DOHH2 (cell line): Measurements from ENCODE around the gene IL7R.

Source experiments
- H3F3A ChIP-seq: fragments of 200-600 bp; sonication (generic), shearing (Covaris generic); 2 replicates; pipeline ENCODE4 v1.6.0; 2016; ENCODE audit warnings: antibody characterized with exemption, mild to moderate bottlenecking; ENCODE audit not compliant: control insufficient read depth, insufficient read depth
- H3K27ac ChIP-seq: fragments of 200-600 bp; sonication (generic); 2 replicates; pipeline ENCODE4 v1.5.1; 2014; ENCODE audit warnings: low read depth, mild to moderate bottlenecking, low read length, moderate library complexity
- H3K27me3 ChIP-seq: fragments of 200-600 bp; sonication (generic); 2 replicates; pipeline ENCODE4 v1.6.1; 2014; ENCODE audit warnings: mild to moderate bottlenecking, low read length, mixed read lengths; ENCODE audit not compliant: control insufficient read depth
- H3K36me3 ChIP-seq: fragments of 200-600 bp; sonication (generic); 2 replicates; pipeline ENCODE4 v1.6.1; 2014; ENCODE audit warnings: mild to moderate bottlenecking, low read length, moderate library complexity, mixed read lengths; ENCODE audit not compliant: control insufficient read depth
- H3K4me1 ChIP-seq: fragments of 200-600 bp; sonication (generic); 2 replicates; pipeline ENCODE4 v1.6.1; 2014; ENCODE audit warnings: mild to moderate bottlenecking, low read length, mixed read lengths; ENCODE audit not compliant: control insufficient read depth
- H3K4me2 ChIP-seq: fragments of 200-600 bp; sonication (generic); 2 replicates; pipeline ENCODE4 v1.6.0; 2014; ENCODE audit warnings: mild to moderate bottlenecking, low read length, moderate library complexity
- H3K4me3 ChIP-seq: fragments of 200-600 bp; sonication (generic); 2 replicates; pipeline ENCODE4 v1.5.1; 2014; ENCODE audit warnings: mild to moderate bottlenecking, low read length, mixed read lengths
- H3K79me2 ChIP-seq: fragments of 200-600 bp; sonication (generic); 2 replicates; pipeline ENCODE4 v1.6.1; 2014; ENCODE audit warnings: mild to moderate bottlenecking, low read length, mixed read lengths; ENCODE audit not compliant: control insufficient read depth
- H3K9me2 ChIP-seq: fragments of 200-600 bp; sonication (generic); replicated peaks from 2 replicates; pipeline ENCODE4 v1.6.1; 2014; ENCODE audit warnings: mild to moderate bottlenecking, low read length, mixed read lengths; ENCODE audit not compliant: control insufficient read depth
- H3K9me3 ChIP-seq: fragments of 200-600 bp; sonication (generic); 2 replicates; pipeline ENCODE4 v1.6.1; 2014; ENCODE audit warnings: antibody characterized with exemption, low read length, mixed read lengths; ENCODE audit not compliant: control insufficient read depth, insufficient read depth
- H4K20me1 ChIP-seq: fragments of 200-600 bp; sonication (generic); 2 replicates; pipeline ENCODE4 v1.6.0; 2014; ENCODE audit warnings: low read depth, mild to moderate bottlenecking, antibody characterized with exemption, low read length, moderate library complexity; ENCODE audit not compliant: control insufficient read depth, insufficient read depth
- EZH2phosphoT487 ChIP-seq: fragments of 200-600 bp; sonication (generic); IDR thresholded peaks from 2 replicates; pipeline ENCODE4 v1.6.1; 2017; ENCODE audit warnings: borderline replicate concordance, mild to moderate bottlenecking, antibody characterized with exemption, low read length, moderate library complexity, mixed read lengths
- TF ChIP-seq, protein P1 (sequence below): fragments of 200-600 bp; sonication (generic); IDR thresholded peaks from one replicate; pipeline ENCODE4 v1.5.1; 2014; ENCODE audit warnings: antibody characterized with exemption, mild to moderate bottlenecking, low read depth, low read length; ENCODE audit not compliant: poor library complexity, severe bottlenecking

Gene IL7R

DNA sequence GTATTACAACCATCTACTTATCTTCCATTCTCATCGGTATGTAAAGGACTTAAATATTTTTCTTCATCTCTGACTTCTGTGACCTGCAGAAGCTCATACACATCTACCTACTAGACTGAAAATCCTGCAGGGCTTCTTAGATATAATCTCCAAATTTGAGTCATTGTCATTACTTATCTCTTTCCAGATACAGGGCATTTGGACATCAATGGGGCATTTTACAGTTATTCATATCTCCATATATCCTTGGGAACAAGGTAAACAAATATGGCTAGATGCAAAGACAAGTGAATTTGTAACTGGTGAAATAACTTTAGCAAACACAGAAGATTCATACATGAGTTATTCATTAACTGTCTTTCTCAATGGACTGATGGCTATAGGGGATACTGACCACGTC, 37.7 kb upstream of the IL7R start:
- H3K27me3 ChIP-seq, result no peaks in the 10 kb centered on the region
- no peak overlapping the region for H3K4me2 ChIP-seq
- H4K20me1 ChIP-seq, result no peaks in the 10 kb centered on the region
- no peak for TF ChIP-seq EZH2phosphoT487
- TF ChIP-seq, protein P1, sequence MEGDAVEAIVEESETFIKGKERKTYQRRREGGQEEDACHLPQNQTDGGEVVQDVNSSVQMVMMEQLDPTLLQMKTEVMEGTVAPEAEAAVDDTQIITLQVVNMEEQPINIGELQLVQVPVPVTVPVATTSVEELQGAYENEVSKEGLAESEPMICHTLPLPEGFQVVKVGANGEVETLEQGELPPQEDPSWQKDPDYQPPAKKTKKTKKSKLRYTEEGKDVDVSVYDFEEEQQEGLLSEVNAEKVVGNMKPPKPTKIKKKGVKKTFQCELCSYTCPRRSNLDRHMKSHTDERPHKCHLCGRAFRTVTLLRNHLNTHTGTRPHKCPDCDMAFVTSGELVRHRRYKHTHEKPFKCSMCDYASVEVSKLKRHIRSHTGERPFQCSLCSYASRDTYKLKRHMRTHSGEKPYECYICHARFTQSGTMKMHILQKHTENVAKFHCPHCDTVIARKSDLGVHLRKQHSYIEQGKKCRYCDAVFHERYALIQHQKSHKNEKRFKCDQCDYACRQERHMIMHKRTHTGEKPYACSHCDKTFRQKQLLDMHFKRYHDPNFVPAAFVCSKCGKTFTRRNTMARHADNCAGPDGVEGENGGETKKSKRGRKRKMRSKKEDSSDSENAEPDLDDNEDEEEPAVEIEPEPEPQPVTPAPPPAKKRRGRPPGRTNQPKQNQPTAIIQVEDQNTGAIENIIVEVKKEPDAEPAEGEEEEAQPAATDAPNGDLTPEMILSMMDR, result no peak
- no peaks in the 10 kb centered on the region for H3K36me3 ChIP-seq
- H3K9me3 ChIP-seq, result no peaks in the 10 kb centered on the region
- no peaks in the 10 kb centered on the region for H3K79me2 ChIP-seq
- H3K4me3 ChIP-seq, result no peak overlapping the region
- H3K9me2 ChIP-seq, result no peaks in the 10 kb centered on the region
- no peak overlapping the region for H3K27ac ChIP-seq
- no peaks in the 10 kb centered on the region for H3K4me1 ChIP-seq
- H3F3A ChIP-seq, result no peaks in the 10 kb centered on the region

DNA sequence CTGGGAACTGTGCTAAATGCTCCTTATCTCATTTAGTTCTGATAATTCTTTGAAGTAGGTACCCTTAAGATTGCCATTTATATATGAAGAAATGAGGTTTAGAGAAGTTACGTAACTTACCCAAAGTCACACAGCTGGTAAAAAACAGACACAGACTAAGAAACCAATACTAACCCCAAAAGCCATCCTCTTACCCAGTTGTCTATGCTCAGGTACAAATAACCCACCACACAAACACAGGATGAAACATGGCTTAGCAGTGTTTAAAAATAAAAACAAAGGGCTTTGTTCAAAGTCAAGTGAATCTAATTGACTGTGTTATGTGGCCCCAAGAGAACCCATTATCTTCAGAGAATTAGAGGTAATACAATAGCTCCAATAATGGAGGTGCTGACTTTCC, 37.0 kb upstream of the IL7R start:
- Histone ChIP-seq H3K9me2 (no peaks in the 10 kb centered on the region), H3K4me3 (no peak overlapping the region), H3K36me3 (no peaks in the 10 kb centered on the region), H4K20me1 (no peaks in the 10 kb centered on the region), H3K4me2 (no peak overlapping the region), H3K4me1 (no peaks in the 10 kb centered on the region), H3K79me2 (no peaks in the 10 kb centered on the region), H3K27me3 (no peaks in the 10 kb centered on the region), H3F3A (no peaks in the 10 kb centered on the region), H3K9me3 (no peaks in the 10 kb centered on the region), H3K27ac (no peak overlapping the region)
- TF ChIP-seq EZH2phosphoT487, result no peak
- TF ChIP-seq, protein P1, result no peak

DNA sequence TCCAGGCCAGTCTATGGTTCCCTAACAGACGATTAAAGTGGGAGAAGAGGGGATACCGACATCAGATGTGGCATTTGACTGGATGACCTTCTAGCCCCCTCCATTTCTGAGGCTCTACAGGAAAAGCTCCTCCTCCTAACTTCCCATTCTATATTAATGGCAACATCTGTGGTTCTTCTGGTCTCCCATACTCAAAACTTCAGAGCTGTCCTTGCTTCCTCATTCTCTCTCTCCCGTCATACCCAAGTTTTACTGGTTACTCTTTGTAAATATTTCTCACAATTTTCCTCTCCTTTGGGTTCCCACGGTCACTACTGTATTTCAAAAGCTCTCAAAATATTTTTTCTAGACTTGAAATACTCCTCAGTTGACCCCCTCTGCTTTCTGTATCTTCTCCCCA, 36.0 kb upstream of the IL7R start:
- Histone ChIP-seq H4K20me1 (no peaks in the 10 kb centered on the region), H3K27ac (no peak overlapping the region), H3F3A (no peaks in the 10 kb centered on the region), H3K4me1 (no peaks in the 10 kb centered on the region), H3K36me3 (no peaks in the 10 kb centered on the region), H3K79me2 (no peaks in the 10 kb centered on the region), H3K4me2 (no peak overlapping the region), H3K4me3 (no peak overlapping the region), H3K9me2 (no peaks in the 10 kb centered on the region), H3K27me3 (no peaks in the 10 kb centered on the region), H3K9me3 (no peaks in the 10 kb centered on the region)
- TF ChIP-seq, protein P1, result no peak
- no peak for TF ChIP-seq EZH2phosphoT487

DNA sequence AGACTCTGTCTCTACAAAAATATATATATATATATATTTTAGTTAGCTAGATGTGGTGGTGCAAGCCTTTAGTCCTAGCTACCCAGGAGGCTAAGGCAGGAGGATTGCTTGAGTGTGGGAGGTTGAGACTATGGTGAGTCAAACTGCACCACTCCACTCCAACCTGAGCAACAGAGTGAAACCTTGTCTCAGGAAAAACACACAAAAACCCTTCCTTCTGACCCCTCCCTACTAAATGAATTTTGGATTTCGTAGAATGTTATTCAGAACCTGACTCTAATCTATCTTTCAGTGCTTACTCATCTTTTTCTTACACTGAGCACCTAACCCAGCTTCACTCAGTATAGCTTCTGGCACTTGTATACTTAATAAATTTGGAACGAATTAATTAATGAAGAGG, 35.2 kb upstream of the IL7R start:
- H3K4me2 ChIP-seq, result no peak overlapping the region

More for the DNA sequence above, 35.2 kb upstream of the IL7R start:
- Histone ChIP-seq H4K20me1 (no peaks in the 10 kb centered on the region), H3K9me3 (no peaks in the 10 kb centered on the region), H3F3A (no peaks in the 10 kb centered on the region), H3K4me3 (no peak overlapping the region), H3K4me1 (no peaks in the 10 kb centered on the region), H3K27ac (no peak overlapping the region), H3K9me2 (no peaks in the 10 kb centered on the region), H3K27me3 (no peaks in the 10 kb centered on the region), H3K36me3 (no peaks in the 10 kb centered on the region), H3K79me2 (no peaks in the 10 kb centered on the region)
- no peak for TF ChIP-seq EZH2phosphoT487
- TF ChIP-seq, protein P1, result no peak
